Stimulated activated CD4-positive, alpha-beta T cell treated with anti-CD3 and anti-CD28 coated beads, Interleukin-2, amount 100 ng/mL, for 48 hours (primary cell): ENCODE data around the gene RNF10.
"Not testable (repeated sequence)": the region's sequence is repeated elsewhere in the genome, so short reads cannot be mapped to it uniquely, and the experiment has no call there.

ENCODE experiments used
- DNase-seq, 2 donors: peaks; one replicate each; pipeline ENCODE4 v3.0.0-alpha.2; 2020

The RNF10 gene

DNA sequence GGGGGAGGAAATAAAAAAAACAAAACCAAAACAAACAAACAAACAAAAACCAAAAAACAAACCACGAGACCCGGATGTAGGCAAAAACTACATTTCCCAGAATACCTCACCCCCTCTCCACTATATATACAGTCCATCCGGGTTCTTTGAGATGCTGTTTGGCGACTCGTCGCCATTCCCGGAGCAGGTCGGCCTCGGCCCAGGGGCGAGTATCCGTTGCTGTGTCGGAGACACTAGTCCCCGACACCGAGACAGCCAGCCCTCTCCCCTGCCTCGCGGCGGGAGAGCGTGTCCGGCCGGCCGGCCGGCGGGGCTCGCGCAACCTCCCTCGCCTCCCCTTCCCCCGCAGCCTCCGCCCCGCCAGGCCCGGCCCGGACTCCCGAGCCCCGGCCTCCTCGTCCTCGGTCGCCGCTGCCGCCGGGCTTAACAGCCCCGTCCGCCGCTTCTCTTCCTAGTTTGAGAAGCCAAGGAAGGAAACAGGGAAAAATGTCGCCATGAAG, at the start of gene RNF10:
RNF10 (plus strand) TSS at position 154 of the 500 bp plus-strand sequence. CDS start 456 bp downstream, outside the sequence.
- peak; percentile 62 for DNase-seq

- no peak for DNase-seq
Observed at GRCh38 chr12:120485961-120486881, 47.9 kb upstream of the RNF10 start.

GRCh38 chr12:120487552-120487951, 46.6 kb upstream of the RNF10 start:
- DNase-seq: not testable (repeated sequence)

GRCh38 chr12:120488057-120488640, 46.0 kb upstream of the RNF10 start:
- DNase-seq: no peak

DNA sequence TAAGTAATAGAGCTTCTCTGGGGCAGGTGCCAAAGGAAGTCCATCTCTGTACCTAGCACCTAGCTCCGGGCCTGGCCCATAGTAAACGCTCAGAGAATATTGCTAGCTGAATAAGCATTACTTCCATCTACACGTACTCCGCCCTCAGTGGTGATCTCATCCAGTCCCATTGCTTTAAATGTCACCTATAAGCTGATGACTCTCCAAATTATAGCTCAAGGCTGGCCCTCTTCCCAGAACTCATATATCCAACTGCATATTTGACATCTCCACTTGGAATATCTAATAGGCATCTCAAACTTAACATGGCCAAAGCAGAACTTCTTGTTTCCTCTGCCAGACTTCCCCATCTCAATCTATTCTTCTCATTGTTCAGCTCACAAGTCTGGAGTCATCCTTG, 45.1 kb upstream of the RNF10 start:
- no peak for DNase-seq

DNA sequence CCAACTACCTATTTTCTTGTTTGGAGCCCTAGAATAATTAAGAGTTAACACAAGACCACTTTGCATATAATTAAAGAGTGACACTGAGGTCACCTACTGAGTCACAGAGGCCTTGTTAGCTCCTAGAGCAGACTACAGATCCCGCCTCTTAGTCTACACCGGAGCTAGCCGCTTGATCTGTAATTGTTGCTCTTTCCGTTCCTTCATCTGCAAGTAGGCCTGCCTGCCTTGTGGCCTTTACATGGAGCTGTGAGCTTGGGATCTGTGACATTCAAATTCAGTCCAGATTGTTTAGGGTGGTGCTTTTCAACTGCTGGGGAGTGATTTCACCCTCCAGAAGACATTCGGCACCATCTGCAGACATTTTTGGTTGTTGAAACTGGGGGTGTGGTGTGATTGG, 43.8 kb upstream of the RNF10 start:
- DNase-seq: no peak

DNA sequence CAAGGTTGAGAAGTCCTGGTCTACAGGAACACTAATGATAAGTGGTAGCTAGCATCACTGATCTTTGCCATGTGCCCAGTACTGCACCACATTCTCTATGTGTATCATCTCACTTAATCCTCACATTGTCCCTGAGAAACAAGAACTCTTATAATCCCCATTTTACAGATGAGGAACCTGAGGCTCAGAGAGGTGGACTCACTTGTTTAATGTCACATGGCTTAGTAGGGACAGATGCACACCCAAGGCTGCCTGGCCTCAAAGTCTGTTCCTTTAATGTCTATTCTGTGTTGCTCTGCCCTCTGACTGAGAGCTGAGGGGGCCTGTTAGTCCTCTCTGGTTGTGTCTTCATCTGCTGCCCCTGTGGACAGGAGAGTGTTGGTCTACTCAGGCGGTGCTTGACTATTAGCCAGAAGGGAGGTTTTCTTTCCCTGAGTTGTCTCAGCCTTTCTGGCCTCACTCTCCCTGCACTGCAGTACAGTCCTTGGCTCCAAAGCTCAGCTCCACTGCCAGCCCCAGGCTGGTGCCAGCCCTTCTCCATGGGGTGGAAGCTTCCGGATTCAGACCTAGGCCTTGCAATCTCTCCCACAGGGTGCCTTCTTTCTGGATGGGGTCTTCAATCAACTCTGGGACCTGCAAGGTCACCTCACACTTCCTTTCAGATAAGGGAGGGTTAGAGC, 43.2 kb upstream of the RNF10 start:
- no peak for DNase-seq

- peak in 1 of 2 donors; percentile 8 for DNase-seq
Observed at GRCh38 chr12:120495186-120495730, 38.9 kb upstream of the RNF10 start.

DNA sequence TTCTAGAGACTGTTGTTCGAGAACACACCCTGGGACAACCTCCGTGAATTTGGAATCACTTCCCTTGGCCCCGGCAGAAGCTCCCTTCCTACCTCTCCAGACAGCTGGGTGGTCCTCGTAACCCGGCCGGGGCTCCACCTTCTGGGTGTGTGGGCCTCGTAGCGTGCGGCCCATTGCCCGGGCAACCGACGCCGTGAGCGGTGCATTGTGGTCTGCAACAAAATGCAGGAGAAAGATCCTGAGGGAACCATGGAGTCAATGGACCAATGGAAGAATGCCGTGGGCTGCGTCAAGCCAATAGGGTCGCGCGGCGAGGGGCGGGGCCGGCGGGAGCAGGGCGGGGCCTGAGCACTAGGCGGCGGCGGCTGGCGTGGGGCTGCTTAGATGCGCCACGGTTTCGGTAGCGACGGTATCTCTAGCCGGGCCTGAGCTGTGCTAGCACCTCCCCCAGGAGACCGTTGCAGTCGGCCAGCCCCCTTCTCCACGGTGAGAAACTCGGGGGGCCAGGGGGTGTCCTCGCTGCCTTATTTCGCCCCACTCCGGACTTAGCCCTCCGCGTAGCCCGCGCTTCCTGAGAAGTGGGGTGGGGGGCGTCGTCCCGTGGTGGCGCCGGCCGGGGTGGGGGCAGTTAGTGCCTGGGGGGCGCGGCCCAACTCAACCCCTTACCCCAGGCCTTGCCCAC, 38.3 kb upstream of the RNF10 start, which contains the start of gene DYNLL1:
DYNLL1 (plus strand) TSS at position 383 of the 682 bp plus-strand sequence. CDS start 309 bp downstream, outside the sequence.
- DNase-seq: peak; percentile 99

- peak; percentile 19 to 34 for DNase-seq
Observed at GRCh38 chr12:120496413-120497340, 37.5 kb upstream of the RNF10 start.

- DNase-seq: no peak
Observed at GRCh38 chr12:120497524-120498150, 36.5 kb upstream of the RNF10 start.

DNA sequence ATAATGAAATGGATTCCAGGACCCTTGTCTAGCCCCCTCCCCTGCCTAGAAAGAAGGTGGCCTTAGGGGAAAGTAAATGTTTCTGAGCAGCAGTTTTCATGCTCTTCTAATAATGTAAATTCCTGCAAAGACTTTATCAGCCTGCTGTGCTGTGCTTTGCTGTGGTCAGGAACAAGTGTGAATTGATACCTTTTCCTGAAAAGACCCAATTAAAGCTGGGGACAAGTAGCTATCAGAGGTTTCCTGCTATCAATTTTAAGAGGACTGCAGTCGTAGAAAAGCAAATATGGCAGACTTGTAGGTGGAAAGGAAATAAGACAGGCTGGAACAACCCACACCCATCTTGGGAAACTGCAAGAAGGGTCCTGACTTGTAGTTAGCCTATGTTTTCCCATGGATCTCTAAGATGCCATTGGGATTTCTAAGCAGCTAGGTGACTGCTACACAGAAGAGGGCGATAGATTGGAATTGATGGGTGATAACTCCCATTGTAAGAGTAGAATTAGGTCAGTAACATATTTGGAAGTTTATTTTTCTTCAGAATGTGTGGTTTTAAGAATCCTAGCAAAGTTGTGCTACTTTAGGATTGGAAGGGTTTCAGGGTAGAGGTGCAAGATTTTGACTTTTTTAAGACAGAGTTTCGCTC, 35.2 kb upstream of the RNF10 start:
- DNase-seq: no peak

- DNase-seq: no peak
Observed at GRCh38 chr12:120500581-120500980, 33.6 kb upstream of the RNF10 start.

GRCh38 chr12:120504587-120504986, 29.6 kb upstream of the RNF10 start:
- no peak for DNase-seq

GRCh38 chr12:120508537-120508936, 25.6 kb upstream of the RNF10 start:
- DNase-seq: no peak

DNA sequence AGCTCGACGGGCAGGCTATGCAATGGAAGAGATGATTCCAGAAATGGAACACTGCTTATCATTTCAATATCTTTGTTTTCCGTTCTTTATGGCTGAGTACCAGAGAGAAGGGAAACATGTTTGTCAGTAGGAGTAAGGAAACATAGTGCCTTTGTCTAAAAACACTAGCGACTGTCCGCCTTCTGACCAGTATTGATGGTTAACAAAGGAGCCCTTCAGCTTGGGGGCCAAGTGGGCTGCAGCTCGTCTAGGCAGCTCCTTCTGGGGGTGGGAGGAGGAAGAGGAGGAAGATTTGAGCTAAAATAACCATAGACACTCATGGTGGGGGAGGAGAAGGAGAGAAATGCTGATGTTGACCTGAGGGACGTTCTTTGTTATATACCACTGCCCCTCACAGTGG, 20.2 kb upstream of the RNF10 start:
- no peak for DNase-seq

GRCh38 chr12:120515496-120515895, 18.7 kb upstream of the RNF10 start:
- no peak for DNase-seq

DNA sequence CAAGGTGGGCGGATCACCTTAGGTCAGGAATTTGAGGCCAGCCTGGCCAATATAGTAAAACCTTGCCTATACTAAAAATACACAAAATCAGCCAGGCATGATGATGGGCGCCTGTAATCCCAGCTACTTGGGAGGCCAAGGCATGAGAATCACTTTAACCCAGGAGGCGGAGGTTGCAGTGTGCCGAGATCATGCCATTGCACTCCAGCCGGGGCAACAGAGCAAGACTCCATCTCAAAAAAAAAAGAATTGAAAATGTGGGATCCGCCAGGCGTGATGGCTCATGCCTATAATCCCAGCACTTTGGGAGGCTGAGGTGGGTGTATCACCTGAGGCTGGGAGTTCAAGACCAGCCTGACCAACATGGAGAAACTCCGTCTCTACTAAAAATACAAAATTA, 14.8 kb upstream of the RNF10 start:
- not testable (repeated sequence) for DNase-seq

DNA sequence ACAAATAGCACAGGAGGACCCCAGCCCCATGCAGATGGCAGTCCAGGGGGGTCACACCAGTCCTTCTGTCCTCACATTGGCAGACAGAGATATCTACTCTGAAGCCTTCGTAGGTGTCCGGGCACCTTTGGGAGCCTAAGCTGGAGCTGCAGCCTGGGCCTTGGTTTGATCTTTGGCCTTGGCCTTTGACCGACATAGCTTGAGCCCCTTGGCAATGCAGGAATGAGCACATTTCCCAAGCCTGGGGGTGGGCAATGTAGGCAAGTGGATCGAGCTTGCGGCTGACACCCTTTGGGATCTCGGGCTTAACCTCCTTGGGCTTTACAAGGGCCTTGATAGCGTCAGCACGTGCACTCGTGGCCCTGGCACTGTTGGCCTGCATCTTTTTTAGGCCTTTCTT, 11.6 kb upstream of the RNF10 start:
- DNase-seq: no peak

- peak; percentile 78 to 79 for DNase-seq
Observed at GRCh38 chr12:120528861-120529525, 5.2 kb upstream of the RNF10 start, which contains the start of gene COQ5. TSS of gene COQ5 (minus strand) at chr12:120529158. CDS start at chr12:120529141, 17 bp downstream.
